ENCODE results near the gene COL10A1.

Gene COL10A1

GRCh38 chr6:116126032-116126431 is at the start of gene COL10A1:
Gene COL10A1, minus strand, starts transcription at chr6:116126132. Its CDS starts 640 bp downstream, at chr6:116125492.
- no peak for DNase-seq (ENCODE audit: low read depth in 2 of 2)

- DNase-seq (ENCODE audit: low read depth in 2 of 2) = no peak
Observed at GRCh38 chr6:116175344-116175743, 49.4 kb upstream of the COL10A1 start.

- DNase-seq (ENCODE audit: low read depth in 2 of 2) = no peak
Observed at GRCh38 chr6:116173928-116174327, 48.0 kb upstream of the COL10A1 start.

- DNase-seq (ENCODE audit: low read depth in 2 of 2) = no peak
Observed at GRCh38 chr6:116170358-116171057, 44.6 kb upstream of the COL10A1 start.

- no peak for DNase-seq (ENCODE audit: low read depth in 2 of 2)
Observed at GRCh38 chr6:116169880-116170279, 43.9 kb upstream of the COL10A1 start.

- DNase-seq (ENCODE audit: low read depth in 2 of 2) = no peak
Observed at GRCh38 chr6:116168148-116168547, 42.2 kb upstream of the COL10A1 start.

- no peak for DNase-seq (ENCODE audit: low read depth in 2 of 2)
Observed at GRCh38 chr6:116166369-116166768, 40.4 kb upstream of the COL10A1 start.

- no peak for DNase-seq (ENCODE audit: low read depth in 2 of 2)
Observed at GRCh38 chr6:116165596-116165995, 39.7 kb upstream of the COL10A1 start.

- no peak for DNase-seq (ENCODE audit: low read depth in 2 of 2)
Observed at GRCh38 chr6:116159782-116160524, 34.0 kb upstream of the COL10A1 start.

- DNase-seq (ENCODE audit: low read depth in 2 of 2) = no peak
Observed at GRCh38 chr6:116158641-116159040, 32.7 kb upstream of the COL10A1 start.

- DNase-seq (ENCODE audit: low read depth in 2 of 2) = no peak
Observed at GRCh38 chr6:116157391-116157790, 31.5 kb upstream of the COL10A1 start.

GRCh38 chr6:116156405-116157326 is 30.7 kb upstream of the COL10A1 start:
- no peak for DNase-seq (ENCODE audit: low read depth in 2 of 2)

- DNase-seq (ENCODE audit: low read depth in 2 of 2) = no peak
Observed at GRCh38 chr6:116154887-116155286, 29.0 kb upstream of the COL10A1 start.

- DNase-seq (ENCODE audit: low read depth in 2 of 2) = no peak
Observed at GRCh38 chr6:116152620-116153019, 26.7 kb upstream of the COL10A1 start.

GRCh38 chr6:116145803-116146675 is 20.1 kb upstream of the COL10A1 start:
- no peak for DNase-seq (ENCODE audit: low read depth in 2 of 2)

- DNase-seq (ENCODE audit: low read depth in 2 of 2) = no peak
Observed at GRCh38 chr6:116144605-116145004, 18.7 kb upstream of the COL10A1 start.

GRCh38 chr6:116139917-116140316 is 14.0 kb upstream of the COL10A1 start:
- no peak for DNase-seq (ENCODE audit: low read depth in 2 of 2)

- DNase-seq (ENCODE audit: low read depth in 2 of 2) = no peak
Observed at GRCh38 chr6:116136933-116137340, 11.0 kb upstream of the COL10A1 start.

- DNase-seq (ENCODE audit: low read depth in 2 of 2) = no peak
Observed at GRCh38 chr6:116136373-116136772, 10.4 kb upstream of the COL10A1 start.

GRCh38 chr6:116133453-116133852 is 7.5 kb upstream of the COL10A1 start:
- DNase-seq (ENCODE audit: low read depth in 2 of 2) = no peak
